ENCODE results near the gene SIN3B.
A peak's percentile ranks its signal among the peaks of the same experiment; 100 is the strongest.

SIN3B gene

DNA sequence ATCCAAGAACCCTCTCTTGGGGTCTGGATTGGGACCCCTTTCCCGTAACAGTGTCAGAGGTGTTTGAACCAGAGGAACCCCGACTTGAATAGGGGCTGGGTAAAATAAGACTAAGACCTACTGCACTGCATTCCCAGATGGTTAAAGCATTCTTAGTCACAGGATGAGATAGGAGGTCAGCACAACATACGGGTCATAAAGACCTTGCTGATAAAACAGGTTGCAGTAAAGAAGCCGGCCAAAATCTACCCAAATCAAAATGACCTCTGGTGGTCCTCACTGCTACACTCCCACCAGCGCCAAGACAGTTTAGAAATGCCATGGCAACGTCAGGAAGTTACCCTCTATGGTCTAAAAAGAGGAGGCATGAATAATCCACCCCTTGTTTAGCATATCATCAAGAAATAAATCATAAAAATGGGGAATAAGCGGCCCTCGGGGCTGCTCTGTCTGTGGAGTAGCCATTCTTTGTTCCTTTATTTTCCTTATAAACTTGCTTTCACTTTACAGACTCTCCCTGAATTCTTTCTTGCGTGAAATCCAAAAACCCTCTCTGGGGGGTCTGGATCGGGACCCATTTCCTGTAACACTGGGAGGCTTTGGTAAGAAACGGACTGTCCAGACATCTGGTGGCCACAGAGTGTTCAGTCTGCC lies 4.4 kb upstream of the SIN3B start:
- DNase-seq (ENCODE audit: low read depth), result no peak

DNA sequence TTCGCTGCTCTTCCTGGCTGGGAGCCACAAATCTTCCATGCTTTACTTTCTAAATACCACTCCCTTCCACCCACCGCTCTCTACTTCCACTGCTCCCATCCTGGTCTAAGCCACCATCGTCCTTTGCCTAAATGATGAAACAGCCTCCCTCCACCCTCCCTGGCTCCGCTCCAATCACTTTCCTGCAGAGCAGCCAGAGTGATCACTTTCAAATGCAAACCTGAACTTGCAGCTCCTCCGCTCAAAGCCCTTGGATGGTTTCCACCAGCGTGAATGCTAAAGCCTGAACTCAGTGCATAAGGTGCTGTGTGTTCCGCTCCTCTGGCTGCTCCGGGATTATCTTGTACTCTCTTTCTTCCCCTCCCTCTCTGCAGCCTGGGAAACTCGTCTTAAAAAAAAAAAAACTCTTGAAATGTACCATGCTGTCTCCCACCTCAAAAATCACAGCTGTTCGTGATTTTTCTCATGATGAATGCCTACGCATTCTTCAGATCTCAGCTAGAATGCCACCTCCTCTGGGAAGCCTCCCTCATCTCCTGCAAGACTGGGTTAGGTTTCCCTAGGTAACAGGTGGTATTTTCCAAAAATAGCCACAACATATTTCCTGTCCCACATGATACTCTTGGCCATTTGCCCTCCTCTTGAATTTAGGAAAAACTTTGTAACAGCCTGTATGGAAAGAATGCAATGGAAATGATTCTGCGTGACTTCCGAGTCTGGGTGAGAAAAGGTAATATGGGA lies 3.7 kb upstream of the SIN3B start:
- peak; percentile 84 for DNase-seq (ENCODE audit: low read depth)

DNA sequence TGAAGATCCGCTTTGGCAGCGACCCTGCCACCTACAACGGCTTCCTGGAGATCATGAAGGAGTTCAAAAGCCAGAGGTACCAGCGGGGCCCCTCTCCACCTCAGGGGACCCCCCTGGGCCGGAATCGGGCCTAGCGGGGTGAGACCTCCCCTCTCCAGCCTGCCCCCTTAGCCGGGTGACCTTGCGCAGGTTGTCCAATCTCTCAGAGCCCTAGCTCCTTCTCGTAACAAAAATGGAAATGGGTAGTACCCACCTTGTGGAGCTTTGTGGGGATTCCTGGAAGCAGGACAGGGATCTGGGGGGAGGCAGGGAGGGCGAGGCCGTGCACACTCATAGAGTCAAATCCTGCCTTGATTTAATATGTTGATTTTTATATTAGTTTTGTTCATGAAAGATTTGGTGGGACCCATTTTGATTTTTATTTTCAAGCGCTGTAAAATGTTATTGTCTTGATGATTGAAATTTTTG lies 658 bp downstream of the SIN3B start:
- DNase-seq (ENCODE audit: low read depth), result no peak

DNA sequence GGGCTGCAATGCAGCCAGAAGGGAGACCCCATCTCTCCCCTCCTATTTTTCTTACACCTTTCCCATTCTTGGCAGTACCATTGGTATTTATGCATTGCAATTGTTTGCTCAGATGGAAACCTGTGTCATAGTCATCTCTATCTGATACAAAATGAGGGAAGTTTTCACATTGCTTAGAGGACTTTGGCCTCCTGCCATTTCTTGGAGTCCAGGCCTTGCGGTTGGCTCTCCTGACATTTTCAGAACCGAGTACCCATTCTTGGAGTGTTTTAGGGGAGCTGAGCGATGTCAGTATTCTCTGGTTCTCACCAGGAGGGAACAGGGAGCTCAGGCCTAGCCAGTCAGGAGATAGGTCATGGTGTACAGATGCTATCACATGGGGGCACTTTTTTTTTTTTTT lies 1.5 kb downstream of the SIN3B start:
- peak; percentile 16 for DNase-seq (ENCODE audit: low read depth)

DNA sequence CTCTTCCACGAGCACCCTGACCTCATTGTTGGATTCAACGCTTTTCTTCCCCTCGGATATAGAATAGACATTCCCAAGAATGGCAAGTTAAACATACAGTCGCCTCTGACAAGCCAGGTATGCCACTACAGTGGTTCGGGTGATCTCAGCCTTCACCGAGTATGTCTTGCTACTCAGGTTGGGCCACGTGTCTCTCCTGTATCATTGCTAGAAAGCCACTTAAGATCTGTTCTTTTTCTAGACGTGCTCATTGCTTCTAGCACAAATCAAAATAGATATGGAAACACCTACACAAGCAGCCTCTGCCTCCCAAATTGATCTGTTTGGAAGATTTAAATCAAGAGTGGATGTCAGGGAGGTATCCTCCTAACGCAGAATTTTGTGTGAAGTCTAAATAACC lies 2.3 kb downstream of the SIN3B start:
- no peak for DNase-seq (ENCODE audit: low read depth)

DNA sequence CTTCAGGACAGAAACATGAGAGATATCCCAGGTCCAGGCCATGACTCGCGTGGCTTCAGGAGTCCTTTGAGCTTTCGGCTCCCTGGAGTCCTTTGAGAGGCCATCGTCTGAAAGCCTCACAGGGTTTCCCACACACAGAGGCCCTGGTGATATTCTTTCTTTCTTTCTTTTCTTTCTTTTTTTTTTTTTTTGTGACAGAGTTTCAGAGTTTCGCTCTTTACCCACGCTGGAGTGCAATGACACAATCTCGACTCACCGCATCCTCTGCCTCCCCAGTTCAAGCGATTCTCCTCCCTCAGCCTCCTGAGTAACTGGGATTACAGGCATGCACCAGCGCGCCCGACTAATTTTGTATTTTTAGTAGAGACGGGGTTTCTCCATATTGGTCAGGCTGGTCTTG lies 5.5 kb downstream of the SIN3B start:
- no peak for DNase-seq (ENCODE audit: low read depth)

DNA sequence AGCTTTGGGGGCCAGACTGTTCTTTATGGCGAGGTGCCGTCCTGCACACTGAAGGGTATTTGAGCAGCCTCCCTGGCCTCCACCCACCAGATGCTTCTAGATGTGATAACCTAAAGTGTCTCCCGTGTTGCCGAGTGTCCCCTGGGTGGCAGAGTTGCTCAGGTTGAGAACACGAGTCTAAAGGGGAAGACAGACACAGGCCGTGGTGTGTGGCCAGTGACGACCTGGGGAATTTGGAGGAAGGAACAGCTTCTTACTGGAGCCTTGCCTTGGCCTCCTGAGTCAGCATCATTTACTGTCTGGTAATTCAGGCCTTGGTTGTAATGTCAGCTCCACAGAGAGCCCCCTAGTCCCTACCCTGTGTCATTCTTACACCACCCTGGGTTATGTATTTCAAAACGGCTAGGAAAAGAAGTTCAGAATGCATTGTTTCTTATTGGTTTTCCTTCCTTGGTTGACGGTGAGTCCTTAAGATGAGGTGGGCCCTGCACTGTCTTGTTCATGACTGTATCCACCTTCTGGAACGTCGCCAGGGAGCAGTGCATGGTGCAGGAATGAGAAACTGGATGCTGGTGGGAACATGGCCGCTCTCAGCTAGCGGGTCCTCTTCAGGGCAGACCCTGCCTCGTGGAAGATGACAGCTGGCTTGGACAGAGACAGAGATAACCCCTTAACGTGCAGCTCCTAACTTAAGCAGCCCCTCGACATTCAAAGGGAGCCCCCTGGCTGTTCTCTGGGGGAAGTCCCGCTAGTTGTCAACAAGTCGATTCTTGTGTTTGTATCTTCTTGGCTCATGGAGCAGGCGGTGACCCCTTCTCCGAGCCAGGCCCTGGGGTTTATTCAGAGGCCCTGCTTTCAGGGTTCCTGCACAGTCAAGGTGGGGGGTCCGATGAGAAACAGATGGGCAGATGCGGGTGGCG lies 7.2 kb downstream of the SIN3B start:
- no peak for DNase-seq (ENCODE audit: low read depth)

DNA sequence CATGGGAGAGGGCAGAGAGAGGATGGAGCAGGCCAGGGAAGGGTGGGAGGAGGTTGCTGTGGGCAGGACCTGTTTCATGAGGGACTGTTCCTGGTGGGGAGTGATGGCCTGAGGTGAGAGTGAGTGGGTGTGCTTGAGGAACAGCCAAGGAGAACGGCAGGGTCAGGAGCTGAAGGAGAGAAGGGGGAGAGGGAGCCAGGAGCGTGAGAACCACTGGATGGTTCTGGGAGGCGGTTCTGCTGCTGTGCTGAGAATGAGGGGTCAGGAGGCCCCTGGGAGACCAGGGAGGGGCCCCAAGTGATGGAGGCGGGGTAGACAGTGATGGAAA lies 7.8 kb downstream of the SIN3B start:
- no peak for DNase-seq (ENCODE audit: low read depth)

DNA sequence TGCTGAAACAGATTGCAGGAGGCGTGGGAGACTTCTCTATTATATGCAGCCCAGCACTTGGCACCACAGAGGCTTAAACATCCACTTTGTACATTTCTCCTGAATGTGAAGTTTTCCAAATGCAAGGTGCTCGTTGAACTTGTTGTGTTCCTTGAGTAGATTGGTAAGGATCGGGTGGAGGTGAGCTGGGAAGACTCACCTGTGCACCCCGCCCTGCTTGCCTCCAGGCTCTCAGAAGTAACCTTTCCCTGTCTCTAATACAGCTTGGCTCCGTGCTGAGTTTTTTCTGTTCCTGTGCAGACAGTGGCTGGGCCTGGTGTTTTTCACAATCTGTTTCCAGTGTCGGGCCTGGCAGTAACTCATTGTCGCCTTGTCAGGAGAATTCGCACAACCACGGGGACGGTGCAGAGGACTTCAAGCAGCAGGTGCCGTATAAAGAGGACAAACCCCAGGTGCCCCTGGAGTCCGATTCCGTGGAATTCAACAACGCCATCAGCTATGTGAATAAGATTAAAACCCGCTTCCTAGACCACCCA lies 12.3 kb downstream of the SIN3B start:
- DNase-seq (ENCODE audit: low read depth), result no peak

DNA sequence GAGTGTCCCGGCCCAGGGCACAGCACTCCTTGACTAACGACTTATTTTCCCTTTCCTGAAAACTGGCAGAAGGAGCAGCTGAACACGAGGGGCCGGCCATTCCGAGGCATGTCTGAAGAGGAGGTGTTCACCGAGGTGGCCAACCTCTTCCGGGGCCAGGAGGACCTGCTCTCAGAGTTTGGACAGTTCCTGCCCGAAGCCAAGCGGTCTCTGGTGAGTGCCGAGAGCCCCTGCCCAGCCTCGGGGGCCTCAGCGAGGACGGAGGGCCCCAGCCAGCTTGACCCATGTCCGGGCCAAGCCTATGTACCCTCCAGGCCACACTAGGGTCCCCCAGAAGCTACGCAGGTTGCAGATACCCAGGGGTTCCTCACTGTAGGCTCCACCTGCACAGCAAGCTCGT lies 17.7 kb downstream of the SIN3B start:
- DNase-seq (ENCODE audit: low read depth), result no peak

DNA sequence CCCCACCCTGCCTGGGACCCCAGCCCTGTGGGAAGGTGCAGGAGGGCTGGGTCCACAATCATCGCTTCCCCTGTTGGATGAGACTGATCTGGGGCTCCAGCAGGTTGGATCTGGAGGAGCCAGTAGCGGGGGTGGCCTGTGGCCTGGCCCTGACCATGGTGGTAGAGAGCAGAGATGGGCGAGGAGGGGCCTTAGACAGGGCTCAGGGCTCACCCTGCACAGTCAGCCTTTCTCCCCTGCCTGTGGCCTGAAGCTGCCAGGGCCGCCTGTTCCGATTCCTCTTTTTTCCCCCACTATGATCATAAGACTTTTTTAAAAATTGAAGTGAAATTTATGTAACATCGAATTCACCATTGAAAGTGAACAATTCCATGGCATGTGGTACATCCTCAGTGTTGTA lies 18.2 kb downstream of the SIN3B start:
- no peak for DNase-seq (ENCODE audit: low read depth)

DNA sequence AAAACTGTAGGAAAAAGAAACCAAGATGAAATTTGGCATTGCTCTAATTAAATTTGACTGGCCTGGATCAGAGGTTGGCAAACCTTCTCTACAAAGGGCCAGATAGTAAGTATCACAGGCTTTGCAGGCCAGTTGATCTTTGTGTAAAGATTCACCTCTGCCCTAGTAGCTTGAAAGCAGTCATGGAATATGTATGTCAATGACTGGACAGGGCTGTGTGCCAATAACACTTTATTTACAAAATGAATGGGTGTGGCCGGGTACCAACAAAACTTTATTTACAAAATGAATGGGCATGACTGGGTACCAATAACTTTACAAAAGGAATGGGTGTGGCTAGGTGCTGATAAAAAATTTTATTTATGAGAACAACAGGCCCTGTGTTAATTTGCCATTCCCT lies 20.0 kb downstream of the SIN3B start:
- peak; percentile 65 for DNase-seq (ENCODE audit: low read depth)

DNA sequence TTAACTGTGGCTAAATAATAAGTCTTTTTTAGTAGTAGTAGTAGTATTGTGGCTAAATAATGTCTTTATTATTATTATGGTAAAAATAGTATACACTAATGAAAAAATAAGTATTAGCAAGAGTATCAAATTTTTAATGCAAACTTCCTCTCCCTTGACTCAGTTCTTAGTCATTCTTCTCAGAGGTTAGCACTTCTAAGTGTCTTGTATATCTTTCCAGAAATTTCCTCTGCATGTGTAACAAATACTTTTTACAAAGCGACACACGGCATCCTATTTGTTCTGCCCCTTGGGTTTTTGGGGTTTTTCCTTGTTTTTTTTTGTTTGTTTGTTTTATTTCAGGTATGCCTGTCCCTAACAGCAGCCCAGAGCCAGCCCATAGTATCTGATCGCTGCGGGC lies 20.9 kb downstream of the SIN3B start:
- no peak for DNase-seq (ENCODE audit: low read depth)

DNA sequence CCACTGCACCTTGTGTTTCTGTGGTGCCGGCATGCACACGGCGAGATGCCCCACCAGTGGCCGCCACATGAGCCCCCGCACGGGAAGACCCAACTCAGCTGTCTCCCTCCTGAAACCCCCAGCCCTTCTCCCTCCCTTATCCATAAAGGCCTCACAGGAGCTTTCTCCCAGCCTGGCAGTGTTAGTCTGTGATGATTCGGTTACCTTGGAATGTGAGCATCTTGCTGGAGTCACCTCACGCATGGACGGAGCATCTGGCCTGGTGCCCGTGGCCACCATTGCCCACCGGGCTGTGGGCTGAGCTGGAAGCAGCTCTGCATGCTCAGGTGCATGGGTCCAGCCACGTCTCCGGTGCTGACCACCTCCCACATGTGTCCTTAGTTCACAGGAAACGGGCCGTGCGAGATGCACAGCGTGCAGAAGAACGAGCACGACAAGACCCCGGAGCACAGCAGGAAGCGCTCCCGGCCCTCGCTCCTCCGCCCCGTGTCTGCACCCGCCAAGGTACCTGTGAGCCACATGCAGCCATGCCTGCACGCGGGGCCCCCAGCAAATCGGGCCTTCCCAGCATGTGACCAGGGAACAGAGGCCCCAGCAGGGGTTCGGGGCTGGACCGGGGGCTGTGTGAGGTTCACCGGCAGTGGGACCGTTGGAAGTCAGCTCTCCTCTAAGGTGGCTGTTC lies 22.0 kb downstream of the SIN3B start:
- no peak for DNase-seq (ENCODE audit: low read depth)

DNA sequence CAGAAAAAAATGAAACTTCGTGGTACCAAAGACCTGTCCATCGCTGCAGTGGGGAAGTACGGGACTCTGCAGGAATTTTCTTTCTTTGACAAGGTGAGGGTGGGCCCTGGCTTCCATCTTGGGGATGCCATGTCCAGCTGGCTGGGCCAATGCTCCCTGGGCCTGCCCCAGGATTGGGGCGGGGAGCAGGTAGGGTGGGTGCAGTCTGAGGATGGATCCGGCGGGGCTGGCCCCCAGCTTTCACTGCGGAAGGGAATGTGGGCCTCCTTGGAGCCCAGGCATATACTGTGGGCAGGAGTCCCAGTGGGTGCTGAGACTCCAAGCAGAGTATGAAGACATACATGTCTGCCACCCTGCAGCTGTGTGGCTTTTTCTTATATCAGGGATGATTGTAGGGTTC lies 23.9 kb downstream of the SIN3B start:
- DNase-seq (ENCODE audit: low read depth), result no peak

DNA sequence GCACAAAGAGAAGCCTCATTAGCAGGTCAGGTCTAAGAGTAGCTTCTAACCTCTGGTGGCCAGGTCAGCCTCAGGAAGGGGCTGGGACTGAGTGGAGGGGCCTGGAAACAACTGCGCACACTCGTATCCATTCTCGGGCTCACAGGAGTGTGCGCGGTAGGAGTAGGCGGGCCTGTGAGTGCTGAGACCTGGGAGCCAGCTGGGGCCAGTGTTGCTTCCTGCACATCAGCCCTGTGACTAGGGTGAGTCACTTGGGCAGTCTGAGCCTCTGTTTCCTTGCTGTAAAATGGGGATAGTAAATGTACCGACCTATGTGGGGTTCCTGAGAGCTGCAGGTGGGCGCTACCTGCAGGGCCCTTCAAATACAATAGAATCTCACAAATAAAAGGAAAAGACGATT lies 26.9 kb downstream of the SIN3B start:
- DNase-seq (ENCODE audit: low read depth), result no peak

DNA sequence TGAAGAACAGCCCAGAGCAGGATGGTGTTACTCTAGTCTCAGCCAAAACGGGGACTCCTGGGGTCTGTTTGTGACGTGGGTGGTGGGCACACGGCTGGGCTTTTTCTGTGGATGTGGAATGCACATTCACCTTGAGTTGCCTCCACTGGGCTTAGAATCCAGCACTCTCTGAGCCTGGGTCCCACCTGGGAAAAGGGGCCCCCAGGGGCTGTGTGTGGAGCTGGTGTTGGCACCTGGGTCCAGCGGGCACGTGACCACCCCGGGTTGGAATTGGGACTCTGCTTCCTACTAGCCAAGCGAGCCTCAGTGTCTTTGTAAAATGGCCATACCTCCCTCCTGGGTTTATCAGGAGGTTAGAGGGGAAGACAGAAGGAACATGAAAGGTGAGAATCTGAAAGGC lies 30.4 kb downstream of the SIN3B start:
- DNase-seq (ENCODE audit: low read depth), result no peak

DNA sequence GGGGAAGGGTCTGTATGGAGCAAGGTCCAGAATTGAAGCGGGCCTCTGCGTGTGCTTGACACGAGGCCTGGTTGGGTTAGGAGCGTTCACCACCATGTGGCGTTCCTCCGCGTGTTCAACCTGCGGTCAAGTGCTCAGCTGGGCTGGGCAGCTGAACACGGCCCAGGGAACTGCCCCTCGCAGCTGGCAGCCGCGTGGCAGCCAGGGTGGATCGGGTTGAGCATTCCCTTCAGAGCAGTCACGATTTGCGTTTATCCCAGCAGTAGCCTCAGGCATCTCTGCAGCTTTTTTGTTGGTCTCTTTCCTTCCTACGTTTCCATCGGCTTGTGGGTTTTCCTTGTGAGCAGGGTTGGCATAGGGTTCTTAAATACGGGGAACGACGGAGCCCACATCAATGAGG lies 30.9 kb downstream of the SIN3B start:
- DNase-seq (ENCODE audit: low read depth), result peak; percentile 83

DNA sequence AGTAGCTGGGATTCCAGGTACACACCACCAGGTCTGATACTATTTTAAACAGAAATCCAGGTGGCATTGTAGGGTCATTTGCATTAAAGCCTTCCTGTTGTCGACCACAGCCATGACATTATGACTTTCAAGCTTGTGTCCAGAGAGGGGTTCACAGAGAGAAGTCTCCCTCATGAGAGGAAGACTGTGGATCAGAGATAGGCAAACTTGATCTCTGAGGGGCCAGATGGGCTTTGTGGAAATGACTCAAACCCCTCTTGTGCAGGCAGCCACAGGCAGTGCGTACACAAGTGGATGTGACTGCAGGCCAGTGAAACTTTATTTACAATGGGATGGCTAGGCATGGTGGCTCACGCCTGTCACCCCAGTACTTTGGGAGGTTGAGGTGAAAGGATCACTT lies 31.8 kb downstream of the SIN3B start:
- DNase-seq (ENCODE audit: low read depth), result no peak

DNA sequence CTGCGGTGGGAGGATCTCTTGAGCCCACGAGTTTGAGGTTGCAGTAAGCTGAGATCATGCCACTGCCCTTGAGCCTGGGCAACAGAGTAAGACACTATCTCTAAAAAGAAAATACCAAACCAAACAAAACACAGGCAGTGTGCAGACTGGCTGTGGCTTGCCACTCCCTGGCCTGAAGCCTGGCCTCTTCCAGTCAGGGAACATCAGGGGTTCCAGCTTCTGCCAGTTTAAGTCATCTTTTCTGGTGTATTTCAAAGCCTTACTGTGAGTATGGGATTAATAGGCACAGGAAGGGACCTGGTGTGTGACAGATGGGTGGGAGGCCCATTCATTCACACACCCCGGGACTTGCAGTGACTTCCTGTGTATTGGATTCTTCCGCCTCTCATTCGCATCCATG lies 32.6 kb downstream of the SIN3B start:
- no peak for DNase-seq (ENCODE audit: low read depth)

DNA sequence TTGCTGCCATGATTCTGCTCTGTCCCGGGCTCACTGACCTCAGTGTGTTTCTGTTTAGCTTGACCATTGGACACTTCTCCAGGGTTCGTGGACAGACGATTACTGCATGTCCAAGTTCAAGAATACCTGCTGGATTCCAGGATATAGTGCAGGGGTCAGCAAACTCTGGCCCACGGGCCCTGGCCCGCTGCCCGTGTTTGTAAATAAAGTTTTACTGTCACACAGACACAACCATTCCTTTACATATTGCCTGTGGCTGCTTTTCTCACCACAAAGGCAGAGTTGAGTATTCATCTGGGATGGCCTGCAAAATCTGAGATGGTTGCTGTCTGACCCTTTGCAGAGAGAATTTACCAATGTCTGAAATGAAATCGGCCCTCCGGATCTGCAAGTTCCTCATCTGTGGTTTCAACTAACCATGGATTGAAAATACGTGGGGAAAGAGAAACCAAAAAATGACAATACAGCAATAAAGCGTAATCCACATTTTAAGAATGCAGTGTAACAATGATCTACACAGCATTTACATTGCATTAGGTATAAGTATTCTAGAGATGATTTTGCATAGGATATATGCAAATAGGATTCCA lies 33.7 kb downstream of the SIN3B start:
- DNase-seq (ENCODE audit: low read depth), result no peak

DNA sequence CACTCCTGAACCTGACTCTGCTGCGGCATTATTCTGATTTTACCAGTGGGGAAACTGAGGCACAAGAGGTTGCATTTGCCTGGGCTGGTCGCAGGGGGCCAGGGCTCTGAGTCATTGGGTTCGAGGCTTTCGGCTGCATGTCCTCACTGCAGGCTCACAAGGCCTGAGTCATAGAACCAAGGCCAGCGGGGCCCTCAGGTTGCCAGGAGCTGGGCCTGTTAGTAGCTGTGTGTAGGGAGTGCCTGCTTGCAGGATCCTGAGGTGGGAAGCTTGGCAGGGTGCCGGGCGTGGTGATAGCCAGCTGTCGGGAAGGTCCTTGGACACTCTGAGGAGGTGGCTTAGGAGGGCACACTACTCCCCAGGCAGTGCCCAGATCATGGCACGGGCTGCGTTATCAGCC lies 38.0 kb downstream of the SIN3B start:
- no peak for DNase-seq (ENCODE audit: low read depth)

Measured in fibroblast of gingiva (primary cell).